IMR-90 (cell line): ENCODE results near the gene RBM34. TPM values are rescaled to one million over a fixed set of nuclear protein-coding genes. Genes with fewer than 3 reads are reported as not detected.

Experiments used
- ATAC-seq: fragments of 200-7000 bp; cut with Tn5 transposase; 2 replicates; pipeline ENCODE4 v1.9.1; 2020; ENCODE audit warnings: low read depth, mild to moderate bottlenecking, moderate library complexity
- BruUV-seq: library from RNA; stranded (reverse); fragments of 400-500 nt; replicated peaks from 2 replicates; lab custom pipeline; 2021; lab: Mats Ljungman, UMichigan
- CTCF ChIA-PET: fragments of 300-600 bp; formaldehyde crosslinking; extraction: SDS; loops from one replicate; lab custom pipeline; 2021; ENCODE audit warnings: antibody characterized with exemption; lab: Yijun Ruan, JAX
- POLR2A ChIA-PET: fragments of 300-600 bp; sonication (Branson Sonifier 250); formaldehyde crosslinking; loops from one replicate; lab custom pipeline; 2022; ENCODE audit warnings: antibody characterized with exemption; ENCODE audit not compliant: unreplicated experiment; lab: Charles Lee
- DNase-seq: peaks from one replicate; pipeline ENCODE4 v3.0.0; 2013
- H2AFZ ChIP-seq: replicated peaks from 2 replicates; pipeline ENCODE3; 2013; ENCODE audit warnings: low read length, mild to moderate bottlenecking; ENCODE audit not compliant: poor library complexity
- H2AK5ac ChIP-seq: 2 replicates; pipeline ENCODE4 v1.6.1; 2013; ENCODE audit warnings: low read depth, low read length, inconsistent platforms
- H2AK9ac ChIP-seq: replicated peaks from 2 replicates; pipeline ENCODE3; 2013; ENCODE audit warnings: mild to moderate bottlenecking, low read depth, low read length, moderate library complexity; ENCODE audit not compliant: poor library complexity
- H2BK120ac ChIP-seq: 2 replicates; pipeline ENCODE4 v1.6.1; 2013; ENCODE audit warnings: low read depth, low read length, inconsistent platforms
- H2BK15ac ChIP-seq: 3 replicates; pipeline ENCODE4 v1.6.1; 2013; ENCODE audit warnings: low read depth, low read length, inconsistent platforms
- H2BK20ac ChIP-seq: 2 replicates; pipeline ENCODE4 v1.6.1; 2013; ENCODE audit warnings: low read depth, mild to moderate bottlenecking, inconsistent platforms, low read length, moderate library complexity
- H2BK5ac ChIP-seq: 2 replicates; pipeline ENCODE4 v1.6.1; 2013; ENCODE audit warnings: mild to moderate bottlenecking, low read depth, low read length, inconsistent platforms; ENCODE audit not compliant: poor library complexity, severe bottlenecking
- H3K14ac ChIP-seq: replicated peaks from 2 replicates; pipeline ENCODE4 v1.6.1; 2013; ENCODE audit warnings: low read depth, low read length, inconsistent platforms
- H3K18ac ChIP-seq: 2 replicates; pipeline ENCODE4 v1.6.1; 2013; ENCODE audit warnings: low read depth, low read length, control low read depth
- H3K23ac ChIP-seq: 2 replicates; pipeline ENCODE4 v1.6.1; 2013; ENCODE audit warnings: low read depth, low read length, inconsistent platforms
- H3K27ac ChIP-seq: 2 replicates; pipeline ENCODE4 v1.5.1; 2013; ENCODE audit warnings: mild to moderate bottlenecking, control low read depth, low read length; ENCODE audit not compliant: insufficient read depth
- H3K27me3 ChIP-seq: 2 replicates; pipeline ENCODE4 v1.6.1; 2013; ENCODE audit warnings: low read length; ENCODE audit not compliant: control insufficient read depth, insufficient read depth
- H3K36me3 ChIP-seq: 2 replicates; pipeline ENCODE4 v1.6.1; 2013; ENCODE audit warnings: low read length, mixed read lengths; ENCODE audit not compliant: control insufficient read depth, insufficient read depth
- H3K4ac ChIP-seq: 2 replicates; pipeline ENCODE4 v1.6.1; 2013; ENCODE audit warnings: low read depth, low read length, inconsistent platforms
- H3K4me1 ChIP-seq: 2 replicates; pipeline ENCODE4 v1.6.1; 2013; ENCODE audit warnings: low read length, mixed read lengths; ENCODE audit not compliant: control insufficient read depth, insufficient read depth
- H3K4me2 ChIP-seq: 2 replicates; pipeline ENCODE4 v1.6.1; 2013; ENCODE audit warnings: low read depth, mild to moderate bottlenecking, control low read depth, low read length, moderate library complexity
- H3K4me3 ChIP-seq: 2 replicates; pipeline ENCODE4 v1.5.1; 2013; ENCODE audit warnings: low read depth, mild to moderate bottlenecking, control low read depth, low read length, moderate library complexity; ENCODE audit not compliant: insufficient read depth
- H3K56ac ChIP-seq: 2 replicates; pipeline ENCODE4 v1.6.1; 2013; ENCODE audit warnings: low read length, inconsistent platforms; ENCODE audit not compliant: insufficient read depth; ENCODE audit errors: extremely low read depth
- H3K79me1 ChIP-seq, 2 experiments: 2 replicates each; pipeline ENCODE4 v1.6.1; 2013; ENCODE audit warnings: low read length in 2 of 2, inconsistent platforms in 1 of 2, low read depth in 1 of 2
- H3K9ac ChIP-seq: 2 replicates; pipeline ENCODE4 v1.6.1; 2013; ENCODE audit warnings: low read depth, low read length, control low read depth
- H3K9me1 ChIP-seq: 2 replicates; pipeline ENCODE4 v1.6.1; 2013; ENCODE audit warnings: low read length, inconsistent platforms; ENCODE audit not compliant: insufficient read depth
- H3K9me3 ChIP-seq: 2 replicates; pipeline ENCODE4 v1.6.1; 2013; ENCODE audit warnings: low read length; ENCODE audit not compliant: control insufficient read depth, insufficient read depth
- H4K20me1 ChIP-seq: 2 replicates; pipeline ENCODE4 v1.6.1; 2013; ENCODE audit warnings: low read length, inconsistent platforms; ENCODE audit not compliant: insufficient read depth
- H4K5ac ChIP-seq: 2 replicates; pipeline ENCODE4 v1.6.1; 2013; ENCODE audit warnings: mild to moderate bottlenecking, low read depth, low read length, control low read depth
- H4K8ac ChIP-seq, 2 experiments: 2 replicates each; pipeline ENCODE4 v1.6.1; 2013; ENCODE audit warnings: low read depth in 2 of 2, low read length in 2 of 2, control low read depth in 1 of 2, inconsistent platforms in 1 of 2
- H4K91ac ChIP-seq: 2 replicates; pipeline ENCODE4 v1.6.1; 2013; ENCODE audit warnings: low read depth, low read length, inconsistent platforms; ENCODE audit not compliant: insufficient read depth
- CEBPB ChIP-seq: IDR thresholded peaks from 2 replicates; pipeline ENCODE4 v1.6.1; 2012; ENCODE audit warnings: low read depth, low read length, improper control_type of control experiment
- CHD1 ChIP-seq: IDR thresholded peaks from 2 replicates; pipeline ENCODE4 v1.6.1; 2012; ENCODE audit warnings: low read depth, low read length, improper control_type of control experiment
- FOS ChIP-seq: fragments of 150-350 bp; IDR thresholded peaks from 2 replicates; pipeline ENCODE4 v1.6.1; 2016; ENCODE audit warnings: low read depth, low read length
- NFE2L2 ChIP-seq: fragments of 150-350 bp; IDR thresholded peaks from 2 replicates; pipeline ENCODE4 v1.6.1; 2016; ENCODE audit warnings: low read depth, mild to moderate bottlenecking, low read length
- POLR2A ChIP-seq: IDR thresholded peaks from 2 replicates; pipeline ENCODE4 v1.6.1; 2012; ENCODE audit warnings: mild to moderate bottlenecking, low read depth, low read length
- RCOR1 ChIP-seq: IDR thresholded peaks from 2 replicates; pipeline ENCODE4 v1.6.1; 2012; ENCODE audit warnings: mild to moderate bottlenecking, low read length, improper control_type of control experiment; ENCODE audit not compliant: insufficient replicate concordance
- WGBS, 2 experiments: methylation state at CpG; one replicate each; pipeline versions ENCODE4 v1.1.5 to v1.1.7; 2013; ENCODE audit warnings: missing lambda C conversion rate in 2 of 2; ENCODE audit not compliant: insufficient read length in 1 of 2; ENCODE audit errors: extremely low coverage in 2 of 2; 5-methylcytosine and 5-hydroxymethylcytosine counted together
- dilution Hi-C: fragments of 300-500 bp; cut with HindIII; formaldehyde crosslinking; loops from one replicate; pipeline ENCODE4 v1.14.3; 2018; ENCODE audit warnings: low sequenced_read_pairs; ENCODE audit not compliant: unreplicated experiment
- in situ Hi-C: fragments of 300-500 bp; cut with MboI; formaldehyde crosslinking; loops from 3 replicates; pipeline ENCODE4 v1.14.3; 2019; ENCODE audit warnings: low sequenced_read_pairs, inconsistent platforms, mixed read lengths
- intact Hi-C: fragments of 100-400 bp; cut with micrococcal nuclease; formaldehyde crosslinking; loops from 2 replicates; pipeline ENCODE4 v1.10.0; 2022
- polyA plus RNA-seq, 3 experiments: library from polyadenylated mRNA; depleted of rRNA; stranded (reverse); fragments of >200 nt; gene quantifications; 2 replicates each; pipeline ENCODE4 v1.2.3, GENCODE V29; 2012; ENCODE audit warnings: low replicate concordance in 1 of 3
- total RNA-seq: library from RNA; depleted of rRNA; stranded (reverse); fragments of >200 nt; gene quantifications from 2 replicates; pipeline ENCODE4 v1.2.3, GENCODE V29; 2012

RBM34 gene
- total and polyA plus RNA-seq, 2 of the 4 experiments (the other 2 are of a cell fraction), result 28.7 to 34.0 TPM

DNA sequence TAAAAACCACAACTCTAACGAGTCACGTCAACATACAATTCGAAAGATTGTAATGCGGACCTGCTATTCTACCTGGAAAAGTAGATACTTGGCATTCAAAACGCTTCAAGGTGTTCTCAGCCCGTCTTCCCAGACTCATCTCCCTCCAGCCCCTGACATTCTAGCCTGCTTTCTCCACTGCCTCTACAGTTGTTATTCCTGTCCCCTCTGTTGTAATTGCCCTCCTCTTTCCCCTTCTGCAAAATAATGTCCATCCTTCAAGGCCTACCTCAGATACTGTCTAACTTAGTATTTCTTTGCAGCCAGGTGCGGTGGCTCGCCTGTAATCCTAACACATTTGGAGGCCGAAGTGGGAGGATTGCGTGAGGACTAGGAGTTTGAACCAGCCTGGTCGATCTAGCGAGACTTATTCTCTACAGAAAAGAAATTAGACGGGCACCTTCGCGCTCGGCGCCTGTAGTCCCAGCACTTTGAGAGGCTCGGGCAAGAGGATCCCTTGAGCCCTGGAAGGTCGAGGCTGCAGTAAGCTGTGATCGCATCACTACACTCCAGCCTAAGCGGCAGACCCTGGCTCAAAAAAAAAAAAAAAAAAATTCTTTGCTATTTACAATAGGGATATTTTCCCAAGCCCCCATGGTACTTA, 756 bp upstream of the RBM34 start (continued):
- no peak for TF ChIP-seq RCOR1

DNA sequence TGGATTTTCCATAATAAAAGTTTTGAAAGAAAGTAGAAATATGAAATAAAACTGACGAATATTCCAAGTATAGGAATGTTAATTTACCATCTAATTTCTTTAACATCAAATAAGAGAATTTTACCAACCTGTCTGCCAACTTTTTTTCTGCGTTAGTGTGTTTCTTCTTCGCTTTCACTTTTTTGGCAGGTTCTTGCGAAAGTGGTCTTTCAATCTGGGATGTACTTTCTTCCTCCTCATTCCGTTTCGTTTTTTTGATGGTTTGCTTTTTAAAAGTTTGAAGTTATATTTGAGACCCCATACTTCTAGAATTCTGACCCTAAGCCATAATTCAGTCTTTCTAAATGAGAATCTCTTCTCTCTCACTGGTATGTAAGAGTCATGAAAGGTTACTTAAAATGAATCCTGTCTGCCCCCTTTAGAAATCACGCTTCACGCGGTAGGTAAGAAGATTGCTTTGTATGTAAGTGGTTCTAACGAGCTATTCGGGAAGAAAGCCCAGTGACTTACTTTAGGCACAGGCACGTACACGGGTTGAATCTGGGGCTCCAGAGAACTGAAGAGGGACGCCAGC, 580 bp downstream of the RBM34 start:
- Histone ChIP-seq H3K27ac (peak overlapping the region; percentile 95), H3K27me3 (no peaks in the 10 kb centered on the region), H3K36me3 (peaks cover 23% of the 10 kb centered on the region), H3K79me1 (peaks cover 35 to 49% of the 10 kb centered on the region in 2 experiments), H4K91ac (peak overlapping the region; percentile 76), H3K4me2 (peak overlapping the region; percentile 87), H3K18ac (peak overlapping the region; percentile 30; the same call in 1 of the 2 replicates), H3K9me3 (no peaks in the 10 kb centered on the region), H2AFZ (peak overlapping the region; percentile 92), H3K9ac (peak overlapping the region; percentile 96), H3K9me1 (peaks cover 15% of the 10 kb centered on the region), H2BK20ac (no peak overlapping the region), H2BK15ac (no peak overlapping the region), H2BK120ac (peak overlapping the region; percentile 26; the same call in 1 of the 2 replicates), H3K4me3 (peak overlapping the region; percentile 88), H2AK5ac (no peak overlapping the region), H3K56ac (peak overlapping the region; percentile 51), H3K23ac (peak overlapping the region; percentile 83), H2BK5ac (peak overlapping the region; percentile 82), H4K20me1 (no peaks in the 10 kb centered on the region), H4K8ac (peak overlapping the region; percentile 82 to 98), H3K14ac (peak overlapping the region; percentile 89), H3K4ac (peak overlapping the region; percentile 84), H3K4me1 (peaks cover 2% of the 10 kb centered on the region), H2AK9ac (peak overlapping the region; percentile 37), H4K5ac (peak overlapping the region; percentile 93)
- POLR2A ChIA-PET, result no interaction called here
- intact Hi-C loops (loop anchor here (5.0 kb wide), 1 partner anchor 257 kb away; no protein-coding TSS in a partner anchor), dilution Hi-C loops (no loop called here), in situ Hi-C loops (no loop called here)
- CTCF ChIA-PET, result interaction anchor here (0.6 to 1.1 kb wide), 3 partner anchors 39 to 256 kb away, joined by 3 to 6 read pairs (median 4); no protein-coding TSS in a partner anchor
- BruUV-seq, result TSS peak; percentile 43
- TF ChIP-seq CHD1 (no peak), POLR2A (no peak), NFE2L2 (no peak), CEBPB (peak; percentile 60), FOS (no peak)
- DNase-seq (peak; percentile 64), ATAC-seq (peak; percentile 36)
- 0% methylated on average over 4 of the region's 14 CpGs; no CpG with 5 or more reads in 1 of the 2 experiments for WGBS, 2 experiments
